GM10248 (cell line): ENCODE measurements around the gene PRSS38.

Experiments
- CTCF ChIA-PET: fragments of 300-600 bp; sonication (Branson Sonifier 250); formaldehyde crosslinking; extraction: SDS; loops from one replicate; lab custom pipeline; 2021; ENCODE audit warnings: antibody characterized with exemption; lab: Yijun Ruan, JAX
- POLR2A ChIA-PET: fragments of 350-650 bp; sonication (Branson Sonifier 250); formaldehyde crosslinking; extraction: SDS; loops from one replicate; lab custom pipeline; 2020; ENCODE audit warnings: antibody characterized with exemption; lab: Yijun Ruan, JAX
- DNase-seq: peaks from one replicate; pipeline ENCODE4 v3.0.0; 2012; ENCODE audit errors: extremely low spot score
- CTCF ChIP-seq: IDR thresholded peaks from 2 replicates; pipeline ENCODE4 v1.5.1; 2012; ENCODE audit warnings: mild to moderate bottlenecking, low read depth; ENCODE audit errors: extremely low read depth, missing control alignments, control extremely low read depth

The PRSS38 gene

DNA sequence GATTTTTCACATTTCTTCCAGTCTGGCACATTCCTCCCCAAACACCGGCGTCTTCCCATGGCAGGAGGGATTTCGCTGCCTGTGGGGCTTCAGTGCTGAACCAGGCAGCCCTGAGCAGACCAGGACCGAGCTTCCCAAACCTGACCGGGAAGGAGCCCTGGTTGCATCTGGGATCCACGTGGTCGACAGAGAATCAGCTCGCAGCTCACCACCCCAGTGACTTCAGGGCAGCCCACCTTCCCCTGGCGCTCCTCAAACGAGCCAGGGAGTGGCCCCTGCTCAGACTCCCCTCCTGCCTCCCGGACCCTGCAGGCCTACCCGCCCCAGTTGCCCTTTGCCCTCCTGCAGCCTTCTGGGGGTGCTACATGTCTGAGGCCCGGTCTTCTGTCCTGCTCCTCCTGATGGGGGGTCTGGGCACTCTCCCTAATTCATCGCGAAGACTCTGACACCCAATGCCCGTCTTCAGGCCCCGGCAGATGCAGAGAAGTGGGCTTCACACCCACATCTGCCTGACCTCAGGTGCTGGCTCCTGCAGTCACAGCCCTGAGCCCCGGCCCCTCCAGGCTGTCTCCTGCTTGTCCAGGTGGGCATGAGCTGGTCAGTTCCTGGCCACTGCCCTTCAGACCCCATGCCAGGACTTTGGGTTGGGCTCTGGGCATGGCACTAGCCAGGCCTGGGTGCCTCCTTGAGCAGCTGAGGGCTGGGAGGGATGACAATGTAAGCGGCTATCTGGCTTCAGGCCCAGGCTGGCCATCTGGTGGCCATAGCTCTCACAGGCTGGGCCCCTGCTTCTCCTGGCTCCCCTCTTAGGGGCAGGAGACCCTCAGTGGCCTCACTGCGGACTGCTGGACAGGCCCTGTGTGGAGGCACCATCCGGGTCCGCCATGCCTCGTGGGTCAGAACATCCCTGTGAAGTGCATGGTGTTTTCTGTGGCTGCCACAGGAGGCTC, 26.1 kb upstream of the PRSS38 start:
- ChIA-PET CTCF (no interaction called here), POLR2A (interaction anchor here (0.5 to 0.6 kb wide), 2 partner anchors 300 to 364 kb away, joined by 3 read pairs; no protein-coding TSS in a partner anchor)
- no peak for DNase-seq
- TF ChIP-seq CTCF: no peak

DNA sequence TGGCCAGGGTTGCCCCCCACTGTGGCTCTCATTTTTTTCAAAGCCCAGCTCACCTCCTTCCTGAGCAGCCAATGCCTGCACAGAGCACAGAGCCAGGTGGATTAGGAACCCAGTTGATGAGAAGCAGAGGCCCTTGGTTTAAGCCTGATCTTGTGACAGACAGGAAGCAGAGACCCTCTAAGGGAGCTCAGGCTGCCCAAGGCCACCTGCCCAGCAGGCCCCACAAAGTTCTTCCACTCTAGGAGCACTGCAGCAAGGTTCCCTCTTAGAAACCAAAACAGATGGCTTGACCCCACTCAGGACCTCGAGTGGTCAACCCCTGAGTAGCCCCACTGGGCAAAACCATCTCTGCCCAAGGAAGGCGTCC, 25.5 kb upstream of the PRSS38 start:
- no peak for TF ChIP-seq CTCF
- DNase-seq: no peak
- ChIA-PET CTCF (no interaction called here), POLR2A (no interaction called here)

- no peak for DNase-seq
- POLR2A ChIA-PET: no interaction called here
- TF ChIP-seq CTCF: no peak
- CTCF ChIA-PET: interaction anchor here (1.2 kb wide), 1 partner anchor 29 kb away, joined by 3 read pairs; no protein-coding TSS in a partner anchor
Measured at GRCh38 chr1:227790868-227791267, 24.6 kb upstream of the PRSS38 start.

DNA sequence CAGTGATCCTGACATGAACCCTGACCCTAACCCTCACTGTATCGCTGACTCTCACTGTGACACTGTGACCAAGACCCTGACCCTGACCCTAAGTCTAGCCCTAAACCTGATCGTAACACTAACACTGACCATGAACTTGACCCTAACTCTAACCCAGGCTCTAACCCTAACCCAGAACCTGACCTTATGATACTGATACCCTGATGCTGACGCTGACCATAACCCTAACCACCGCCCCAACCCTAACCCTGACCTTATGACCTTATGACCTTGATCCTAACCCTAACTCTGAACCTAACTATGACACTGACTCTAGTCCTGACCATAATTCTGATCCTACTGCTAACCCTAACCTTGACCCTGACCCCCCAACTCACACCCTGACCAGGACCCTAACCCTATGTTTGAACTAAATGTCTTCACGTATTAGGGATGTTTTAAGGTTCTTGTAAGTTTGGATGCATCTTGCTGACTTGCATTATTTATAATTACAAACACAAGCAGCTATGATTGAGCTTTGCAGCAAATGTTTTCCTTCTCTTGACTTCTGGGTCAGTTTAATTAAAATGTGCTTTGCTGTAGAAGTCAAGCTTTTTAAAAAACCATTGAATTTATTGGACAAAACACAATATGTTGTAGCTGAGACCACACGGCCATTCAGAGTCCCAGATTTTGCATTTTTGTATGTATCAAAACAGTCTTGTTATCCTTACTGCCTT, 23.9 kb upstream of the PRSS38 start:
- ChIA-PET CTCF (interaction anchor here (1.2 kb wide), 1 partner anchor 29 kb away, joined by 3 read pairs; no protein-coding TSS in a partner anchor), POLR2A (no interaction called here)
- DNase-seq: no peak
- no peak for TF ChIP-seq CTCF

DNA sequence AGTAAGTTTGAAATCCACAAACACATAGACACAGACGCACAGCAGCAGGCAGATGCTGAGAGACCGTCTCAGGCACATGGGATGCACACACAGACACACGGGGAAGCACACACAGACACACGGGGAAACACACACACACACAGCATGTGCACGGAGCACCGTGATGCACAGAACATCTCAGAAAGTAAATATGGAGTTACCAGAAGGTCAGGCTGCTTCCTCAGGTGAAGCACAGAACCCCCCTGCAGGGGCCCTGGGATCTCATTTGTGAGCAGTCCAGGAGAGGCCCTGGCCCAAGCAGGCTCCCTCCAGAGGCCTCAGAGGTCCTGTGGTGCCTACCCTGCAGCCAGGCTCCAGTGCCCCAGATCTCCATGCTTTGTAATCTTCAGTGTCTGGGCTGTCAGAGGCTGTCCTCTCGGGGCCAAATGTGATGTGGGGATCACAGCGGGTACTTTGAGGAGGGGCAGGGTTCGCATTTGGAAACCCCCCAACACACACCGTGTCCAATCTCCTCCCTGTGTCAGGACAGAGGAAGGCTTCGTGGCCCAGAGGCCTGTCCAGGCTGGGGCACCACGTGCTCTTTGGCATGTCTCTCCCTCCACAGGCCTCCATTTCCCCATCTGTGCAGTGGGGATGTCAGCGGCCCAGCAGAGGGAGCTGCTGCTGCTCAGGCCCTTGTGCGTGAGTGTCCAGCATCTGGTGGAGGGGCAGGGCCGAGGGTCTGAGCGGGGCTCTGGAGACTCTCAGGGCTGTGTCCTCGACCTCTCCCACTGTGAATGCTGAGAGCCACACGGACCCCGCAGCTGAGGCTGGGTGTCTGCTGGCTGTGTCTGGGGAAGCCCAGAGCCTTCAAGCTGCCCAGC, 23.0 kb upstream of the PRSS38 start:
- no peak for DNase-seq
- CTCF ChIA-PET: interaction anchor here (1.1 to 1.2 kb wide), 2 partner anchors 11 to 30 kb away, joined by 3 read pairs; no protein-coding TSS in a partner anchor
- TF ChIP-seq CTCF: no peak
- POLR2A ChIA-PET: no interaction called here
